H1 (cell line): ENCODE data around the gene LENG9. TPM values are rescaled to one million over a fixed set of nuclear protein-coding genes. Genes with fewer than 3 reads are reported as not detected.

Experiments
- CTCF ChIA-PET: fragments of 300-600 bp; sonication (Branson Sonifier 250); formaldehyde crosslinking; loops from one replicate; lab custom pipeline; 2021; ENCODE audit not compliant: partially characterized antibody; lab: Charles Lee
- POLR2A ChIA-PET: fragments of 300-600 bp; sonication (Branson Sonifier 250); formaldehyde crosslinking; loops from one replicate; lab custom pipeline; 2021; ENCODE audit warnings: inconsistent platforms; ENCODE audit not compliant: partially characterized antibody; lab: Charles Lee
- DNase-seq, 2 experiments: peaks; one replicate each; pipeline versions ENCODE4 v3.0.0 to v3.0.0-alpha.2; 2010 to 2022; ENCODE audit warnings: low spot score in 2 of 2, low read depth in 1 of 2, mixed read lengths in 1 of 2
- FAIRE-seq: peaks from 2 replicates; lab custom pipeline; 2011; peaks lifted over from hg19 to GRCh38; lab: Jason Lieb, UNC
- H2AFZ ChIP-seq: 2 replicates; pipeline ENCODE4 v1.8.1; 2012; ENCODE audit warnings: low read length, inconsistent platforms
- H2AK5ac ChIP-seq: 2 replicates; pipeline ENCODE4 v1.6.1; 2013; ENCODE audit warnings: low read depth, low read length
- H2BK120ac ChIP-seq: replicated peaks from 2 replicates; pipeline ENCODE3; 2013; ENCODE audit warnings: low read depth, low read length, inconsistent platforms
- H2BK12ac ChIP-seq: 2 replicates; pipeline ENCODE4 v1.6.1; 2013; ENCODE audit warnings: low read depth, low read length
- H2BK15ac ChIP-seq: 2 replicates; pipeline ENCODE4 v1.6.1; 2013; ENCODE audit warnings: low read length
- H2BK20ac ChIP-seq: 2 replicates; pipeline ENCODE4 v1.6.1; 2013; ENCODE audit warnings: low read length
- H2BK5ac ChIP-seq: 2 replicates; pipeline ENCODE4 v1.6.1; 2013; ENCODE audit warnings: low read depth, low read length
- H3K14ac ChIP-seq: 2 replicates; pipeline ENCODE4 v1.6.1; 2013; ENCODE audit warnings: inconsistent platforms; ENCODE audit not compliant: insufficient read length
- H3K18ac ChIP-seq: 2 replicates; pipeline ENCODE4 v1.6.1; 2013; ENCODE audit warnings: low read length; ENCODE audit errors: extremely low read depth
- H3K23ac ChIP-seq: 2 replicates; pipeline ENCODE4 v1.6.1; 2013; ENCODE audit warnings: inconsistent platforms; ENCODE audit not compliant: insufficient read length
- H3K23me2 ChIP-seq: 2 replicates; pipeline ENCODE4 v1.6.1; 2013; ENCODE audit warnings: low read depth, low read length
- H3K27ac ChIP-seq: 2 replicates; pipeline ENCODE4 v1.6.1; 2011; ENCODE audit warnings: low read depth, low read length, inconsistent platforms
- H3K27me3 ChIP-seq, 4 experiments: replicated peaks in 1 of 4; 1 replicate in 1 of 4; 2 replicates in 3 of 4; pipeline versions ENCODE4 v1.6.1 to v1.8.1; 2011 to 2013; ENCODE audit warnings: low read length in 3 of 4, mild to moderate bottlenecking in 3 of 4, inconsistent platforms in 2 of 4, mixed read lengths in 2 of 4, moderate library complexity in 1 of 4; ENCODE audit not compliant: control insufficient read depth in 3 of 4, insufficient read depth in 3 of 4; ENCODE audit errors: extremely low read depth in 1 of 4
- H3K36me3 ChIP-seq, 4 experiments: 2 replicates each; pipeline versions ENCODE4 v1.6.1 to v1.8.1; 2011 to 2013; ENCODE audit warnings: mild to moderate bottlenecking in 4 of 4, low read length in 3 of 4, moderate library complexity in 2 of 4, control low read depth in 1 of 4, inconsistent platforms in 1 of 4; ENCODE audit not compliant: insufficient read depth in 4 of 4, control insufficient read depth in 2 of 4
- H3K4ac ChIP-seq: replicated peaks from 2 replicates; pipeline ENCODE3; 2013; ENCODE audit warnings: low read length, low read depth, mixed read lengths, inconsistent platforms; ENCODE audit not compliant: insufficient read length
- H3K4me1 ChIP-seq, 4 experiments: replicated peaks in 1 of 4; 1 replicate in 1 of 4; 2 replicates in 3 of 4; pipeline versions ENCODE4 v1.6.1 to v1.8.1; 2011 to 2013; ENCODE audit warnings: low read length in 3 of 4, inconsistent platforms in 2 of 4, mixed read lengths in 1 of 4; ENCODE audit not compliant: insufficient read depth in 4 of 4, control insufficient read depth in 3 of 4
- H3K4me2 ChIP-seq, 2 experiments: 2 replicates each; pipeline versions ENCODE4 v1.6.1 to v1.8.1; 2011 to 2013; ENCODE audit warnings: low read depth in 2 of 2, low read length in 2 of 2, control low read depth in 1 of 2, inconsistent platforms in 1 of 2, mild to moderate bottlenecking in 1 of 2; ENCODE audit not compliant: insufficient read depth in 1 of 2
- H3K4me3 ChIP-seq, 4 experiments: fragments of 200-600, 300-600 bp in 1 of 4; sonication (generic), shearing (Covaris generic), sonication (Bioruptor Twin) in 1 of 4; 2 replicates each; pipeline versions ENCODE4 v1.5.1 to v1.8.1; 2011 to 2016; ENCODE audit warnings: low read length in 4 of 4, low read depth in 3 of 4, control low read depth in 2 of 4, inconsistent platforms in 2 of 4, mild to moderate bottlenecking in 2 of 4, mixed read lengths in 1 of 4, moderate library complexity in 1 of 4; ENCODE audit not compliant: insufficient read depth in 2 of 4; ENCODE audit errors: extremely low read depth in 1 of 4
- H3K56ac ChIP-seq: replicated peaks from 2 replicates; pipeline ENCODE3; 2013; ENCODE audit warnings: low read depth, mild to moderate bottlenecking, mixed read lengths, low read length, inconsistent platforms; ENCODE audit not compliant: insufficient read length
- H3K79me1 ChIP-seq: 2 replicates; pipeline ENCODE4 v1.6.1; 2013; ENCODE audit warnings: low read depth, low read length, control low read depth
- H3K79me2 ChIP-seq, 2 experiments: 2 replicates each; pipeline versions ENCODE4 v1.6.1 to v1.8.1; 2012 to 2013; ENCODE audit warnings: low read length in 2 of 2, mild to moderate bottlenecking in 2 of 2, inconsistent platforms in 1 of 2; ENCODE audit not compliant: insufficient read depth in 2 of 2, control insufficient read depth in 1 of 2
- H3K9ac ChIP-seq, 4 experiments: replicated peaks in 1 of 4; 1 replicate in 1 of 4; 2 replicates in 3 of 4; pipeline versions ENCODE4 v1.6.1 to v1.8.1; 2011 to 2013; ENCODE audit warnings: low read depth in 3 of 4, low read length in 3 of 4, control low read depth in 2 of 4, mild to moderate bottlenecking in 2 of 4, moderate library complexity in 2 of 4, inconsistent platforms in 1 of 4; ENCODE audit errors: extremely low read depth in 1 of 4
- H3K9me3 ChIP-seq, 2 experiments: 2 replicates each; pipeline versions ENCODE4 v1.6.1 to v1.8.1; 2012 to 2013; ENCODE audit warnings: mild to moderate bottlenecking in 2 of 2, moderate library complexity in 2 of 2, control low read depth in 1 of 2, inconsistent platforms in 1 of 2, low read depth in 1 of 2, low read length in 1 of 2, mixed read lengths in 1 of 2; ENCODE audit not compliant: insufficient read depth in 2 of 2
- H4K20me1 ChIP-seq, 2 experiments: replicated peaks in 1 of 2; 2 replicates each; pipeline versions ENCODE3 to v1.8.1; 2011 to 2013; ENCODE audit warnings: inconsistent platforms in 2 of 2, low read length in 2 of 2, mild to moderate bottlenecking in 1 of 2; ENCODE audit not compliant: insufficient read depth in 2 of 2, control insufficient read depth in 1 of 2
- H4K5ac ChIP-seq: 2 replicates; pipeline ENCODE4 v1.6.1; 2013; ENCODE audit warnings: low read length, low read depth, mixed read lengths, inconsistent platforms; ENCODE audit not compliant: insufficient read length
- H4K8ac ChIP-seq: 2 replicates; pipeline ENCODE4 v1.8.0; 2013; ENCODE audit warnings: mild to moderate bottlenecking, moderate library complexity, low read length, inconsistent platforms; ENCODE audit not compliant: insufficient read depth; ENCODE audit errors: extremely low read depth
- H4K91ac ChIP-seq: replicated peaks from 2 replicates; pipeline ENCODE3; 2013; ENCODE audit warnings: low read length, mixed read lengths, inconsistent platforms; ENCODE audit not compliant: insufficient read length
- BACH1 ChIP-seq: IDR thresholded peaks from 2 replicates; pipeline ENCODE4 v1.6.1; 2012; ENCODE audit warnings: low read length, improper control_type of control experiment
- BCL11A ChIP-seq, 2 experiments: IDR thresholded peaks; one replicate each; pipeline ENCODE4 v1.6.1; 2011; ENCODE audit warnings: low read depth in 2 of 2, low read length in 2 of 2, mild to moderate bottlenecking in 2 of 2
- POLR2A ChIP-seq, 2 experiments: IDR thresholded peaks; 1 replicate in 1 of 2; 2 replicates in 1 of 2; pipeline ENCODE4 v1.6.1; 2011; ENCODE audit warnings: low read depth in 2 of 2, low read length in 2 of 2, mild to moderate bottlenecking in 2 of 2; ENCODE audit errors: control extremely low read depth in 1 of 2
- POU5F1 ChIP-seq: IDR thresholded peaks from 2 replicates; pipeline ENCODE4 v1.6.1; 2011; ENCODE audit warnings: low read depth, mild to moderate bottlenecking, low read length, moderate library complexity
- WGBS, 2 experiments: shearing (Covaris generic) in 1 of 2; methylation state at CpG; one replicate each; pipeline versions ENCODE4 v1.1.6 to v1.1.7; 2013 to 2015; ENCODE audit warnings: low lambda C conversion rate in 2 of 2, mixed read lengths in 2 of 2, inconsistent platforms in 1 of 2, low coverage in 1 of 2, missing lambda C conversion rate in 1 of 2; ENCODE audit not compliant: insufficient replicate concordance in 2 of 2, insufficient coverage in 1 of 2, insufficient read length in 1 of 2; ENCODE audit errors: extremely low coverage in 1 of 2, missing lambda C conversion rate in 1 of 2; 5-methylcytosine and 5-hydroxymethylcytosine counted together
- polyA plus RNA-seq, 7 experiments: library from polyadenylated mRNA; depleted of rRNA in 3 of 7; stranded (reverse) in 5 of 7; unstranded in 2 of 7; fragments of >200 nt in 5 of 7; fragments of 200-250 nt in 2 of 7; gene quantifications; 1 replicate in 5 of 7; 2 replicates in 1 of 7; 4 replicates in 1 of 7; pipeline versions ENCODE4 v1.2.1 to v1.2.3, GENCODE V29; 2011 to 2013; ENCODE audit warnings: missing spikeins in 2 of 7, mixed read lengths in 2 of 7
- total RNA-seq: library from RNA; stranded (reverse); fragmentation: NEBNext Ultra II Directional; extraction: Animal tissue kit (Norgen Biotek cat#: 25700); gene quantifications from 2 replicates; pipeline ENCODE4 v1.2.1, GENCODE V29; 2021
- TF ChIP-seq, protein P1 (sequence below): IDR thresholded peaks from 2 replicates; pipeline ENCODE4 v1.6.1; 2011; ENCODE audit warnings: low read depth, mild to moderate bottlenecking, low read length; ENCODE audit not compliant: insufficient read depth
- TF ChIP-seq, protein P2 (sequence below), 3 experiments: IDR thresholded peaks; 1 replicate in 2 of 3; 2 replicates in 1 of 3; pipeline versions ENCODE4 v1.5.1 to v1.6.1; 2011; ENCODE audit warnings: low read length in 3 of 3, mild to moderate bottlenecking in 3 of 3, inconsistent platforms in 2 of 3, low read depth in 1 of 3, moderate library complexity in 1 of 3; ENCODE audit not compliant: insufficient read depth in 1 of 3; ENCODE audit errors: control extremely low read depth in 1 of 3

LENG9 gene
- total and polyA plus RNA-seq, 2 of the 8 experiments (the other 6 are each of a cell fraction or from before 2014, with no cell fraction given) = 1.6 to 3.9 TPM

DNA sequence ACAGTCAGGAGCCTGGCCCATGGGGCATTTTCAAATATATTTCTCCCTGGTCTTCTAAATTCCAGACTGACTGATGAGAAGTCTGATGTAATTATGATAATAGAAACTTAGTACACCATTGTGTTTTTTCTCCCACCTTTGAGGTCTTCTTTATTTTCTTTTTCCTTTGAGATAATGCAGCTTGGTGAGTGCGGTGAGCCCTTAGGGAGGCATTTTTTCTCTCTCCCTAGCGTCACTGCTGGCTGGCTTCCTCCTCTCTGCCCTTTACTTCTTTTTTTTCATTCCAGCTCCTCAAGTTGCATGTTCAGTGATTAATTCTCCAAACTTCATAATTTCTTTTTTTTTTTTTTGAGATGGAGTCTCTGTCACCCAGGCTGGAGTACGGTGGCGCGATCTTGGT, 22.3 kb upstream of the LENG9 start:
- no peak overlapping the region for H4K8ac ChIP-seq
- no peak for FAIRE-seq
- no peak overlapping the region for H2BK12ac ChIP-seq
- no peaks in the 10 kb centered on the region for H3K79me1 ChIP-seq
- H3K9ac ChIP-seq = no peak overlapping the region
- H3K36me3 ChIP-seq = no peaks in the 10 kb centered on the region
- H2BK120ac ChIP-seq = no peak overlapping the region
- no peak overlapping the region for H2BK5ac ChIP-seq
- DNase-seq = no peak
- no peak overlapping the region for H4K91ac ChIP-seq
- no peaks in the 10 kb centered on the region for H3K23me2 ChIP-seq
- H3K27me3 ChIP-seq = no peaks in the 10 kb centered on the region
- ChIA-PET POLR2A (no interaction called here), CTCF (interaction anchor here (0.7 kb wide), 1 partner anchor 12 kb away, joined by 3 read pairs; no protein-coding TSS in a partner anchor)
- H4K20me1 ChIP-seq = no peaks in the 10 kb centered on the region
- no peaks in the 10 kb centered on the region for H3K4me1 ChIP-seq
- H3K4ac ChIP-seq = no peak overlapping the region
- peaks cover 6 to 35% of the 10 kb centered on the region in 2 experiments; a peak in 3 of 4 replicates for H3K9me3 ChIP-seq
- no peak overlapping the region for H3K23ac ChIP-seq
- H2BK20ac ChIP-seq = no peak overlapping the region
- H3K4me2 ChIP-seq = no peak overlapping the region
- 100% methylated on average over 2 of the region's 5 CpGs; no CpG with 5 or more reads in 1 of the 2 experiments for WGBS, 2 experiments
- no peak overlapping the region for H2BK15ac ChIP-seq
- H3K4me3 ChIP-seq = no peak overlapping the region
- no peaks in the 10 kb centered on the region for H3K79me2 ChIP-seq
- H2AFZ ChIP-seq = no peak overlapping the region
- no peak overlapping the region for H3K14ac ChIP-seq
- H2AK5ac ChIP-seq = no peak overlapping the region
- no peak overlapping the region for H3K27ac ChIP-seq
- H3K56ac ChIP-seq = no peak overlapping the region
- no peak overlapping the region for H3K18ac ChIP-seq
- no peak overlapping the region for H4K5ac ChIP-seq
- TF ChIP-seq BCL11A (IDR thresholded peaks at IDR 0.05; ENCODE audit: low read depth in 2 of 2, low read length in 2 of 2) (no peak), POLR2A (IDR thresholded peaks at IDR 0.05; ENCODE audit: control extremely low read depth in 1 of 2, low read depth in 2 of 2, low read length in 2 of 2) (no peak), BACH1 (no peak), POU5F1 (no peak)
- TF ChIP-seq, protein P1, sequence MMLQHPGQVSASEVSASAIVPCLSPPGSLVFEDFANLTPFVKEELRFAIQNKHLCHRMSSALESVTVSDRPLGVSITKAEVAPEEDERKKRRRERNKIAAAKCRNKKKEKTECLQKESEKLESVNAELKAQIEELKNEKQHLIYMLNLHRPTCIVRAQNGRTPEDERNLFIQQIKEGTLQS = no peak
- TF ChIP-seq, protein P2, sequence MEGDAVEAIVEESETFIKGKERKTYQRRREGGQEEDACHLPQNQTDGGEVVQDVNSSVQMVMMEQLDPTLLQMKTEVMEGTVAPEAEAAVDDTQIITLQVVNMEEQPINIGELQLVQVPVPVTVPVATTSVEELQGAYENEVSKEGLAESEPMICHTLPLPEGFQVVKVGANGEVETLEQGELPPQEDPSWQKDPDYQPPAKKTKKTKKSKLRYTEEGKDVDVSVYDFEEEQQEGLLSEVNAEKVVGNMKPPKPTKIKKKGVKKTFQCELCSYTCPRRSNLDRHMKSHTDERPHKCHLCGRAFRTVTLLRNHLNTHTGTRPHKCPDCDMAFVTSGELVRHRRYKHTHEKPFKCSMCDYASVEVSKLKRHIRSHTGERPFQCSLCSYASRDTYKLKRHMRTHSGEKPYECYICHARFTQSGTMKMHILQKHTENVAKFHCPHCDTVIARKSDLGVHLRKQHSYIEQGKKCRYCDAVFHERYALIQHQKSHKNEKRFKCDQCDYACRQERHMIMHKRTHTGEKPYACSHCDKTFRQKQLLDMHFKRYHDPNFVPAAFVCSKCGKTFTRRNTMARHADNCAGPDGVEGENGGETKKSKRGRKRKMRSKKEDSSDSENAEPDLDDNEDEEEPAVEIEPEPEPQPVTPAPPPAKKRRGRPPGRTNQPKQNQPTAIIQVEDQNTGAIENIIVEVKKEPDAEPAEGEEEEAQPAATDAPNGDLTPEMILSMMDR (IDR thresholded peaks at IDR 0.05; ENCODE audit: control extremely low read depth in 1 of 3, insufficient read depth in 1 of 3, low read depth in 1 of 3, low read length in 3 of 3) = no peak
